ENCODE data around the gene PDE1C. TPM values are rescaled to one million over a fixed set of nuclear protein-coding genes. Genes with fewer than 3 reads are reported as not detected.

The PDE1C gene
- total and polyA plus RNA-seq, 2 experiments from 2014 or later: 23.5 to 33.8 TPM

DNA sequence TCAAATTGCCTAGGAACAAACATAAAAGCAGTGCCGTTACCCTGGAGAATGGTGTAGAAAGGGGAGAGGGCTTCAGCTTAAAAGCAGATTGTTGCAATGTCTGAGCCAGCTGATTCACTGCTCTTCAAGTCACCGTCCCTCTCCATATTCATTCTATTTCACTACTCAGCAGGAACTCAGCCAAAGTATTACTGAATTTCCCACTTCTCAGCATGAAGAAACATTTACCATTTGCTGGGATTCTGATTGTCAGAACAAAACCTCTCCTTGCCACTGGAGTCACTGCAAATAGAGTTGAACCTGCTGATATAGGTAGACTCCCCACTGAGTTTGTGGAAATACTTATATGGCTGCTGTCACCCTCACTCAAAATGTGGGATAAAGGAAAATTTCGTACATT lies 311.5 kb downstream of the PDE1C start:
- no peak overlapping the region for H3K27ac ChIP-seq
- in situ Hi-C loops (cut with MboI): loop anchor here (25.0 kb wide), 1 partner anchor 729 kb away; the partner anchor contains the start of genes AVL9 and LSM5
- no peak overlapping the region for H3K9ac ChIP-seq
- no peaks in the 10 kb centered on the region for H3K36me3 ChIP-seq (ENCODE audit: low read depth)
- no peaks in the 10 kb centered on the region for H3K4me1 ChIP-seq (ENCODE audit: insufficient read depth)
- no peak overlapping the region for H3K4me2 ChIP-seq (ENCODE audit: unreplicated experiment)
- H3K27me3 ChIP-seq (replicated peaks; ENCODE audit: insufficient read depth): no peaks in the 10 kb centered on the region
- TF ChIP-seq EZH2phosphoT487 (IDR thresholded peaks at IDR 0.05; ENCODE audit: insufficient read depth, low read depth) (no peak), EZH2 (IDR thresholded peaks at IDR 0.05; ENCODE audit: insufficient read depth, poor library complexity, severe bottlenecking) (no peak)
- H3K79me2 ChIP-seq (ENCODE audit: insufficient read depth): no peaks in the 10 kb centered on the region
- H3K9me3 ChIP-seq (ENCODE audit: low read depth): no peaks in the 10 kb centered on the region
- H3K9me2 ChIP-seq (ENCODE audit: insufficient read depth): no peaks in the 10 kb centered on the region
- 12 to 15% methylated on average over 3 of the region's 3 CpGs for WGBS, 2 experiments (ENCODE audit: low coverage in 1 of 2, low lambda C conversion rate in 2 of 2, missing lambda C conversion rate in 2 of 2)
- DNase-seq: peak; percentile 62
- no peaks in the 10 kb centered on the region for H3F3A ChIP-seq (ENCODE audit: insufficient read depth)
- H2AFZ ChIP-seq: no peak overlapping the region
- no peaks in the 10 kb centered on the region for H4K20me1 ChIP-seq (ENCODE audit: insufficient read depth)
- H3K4me3 ChIP-seq: no peak overlapping the region

DNA sequence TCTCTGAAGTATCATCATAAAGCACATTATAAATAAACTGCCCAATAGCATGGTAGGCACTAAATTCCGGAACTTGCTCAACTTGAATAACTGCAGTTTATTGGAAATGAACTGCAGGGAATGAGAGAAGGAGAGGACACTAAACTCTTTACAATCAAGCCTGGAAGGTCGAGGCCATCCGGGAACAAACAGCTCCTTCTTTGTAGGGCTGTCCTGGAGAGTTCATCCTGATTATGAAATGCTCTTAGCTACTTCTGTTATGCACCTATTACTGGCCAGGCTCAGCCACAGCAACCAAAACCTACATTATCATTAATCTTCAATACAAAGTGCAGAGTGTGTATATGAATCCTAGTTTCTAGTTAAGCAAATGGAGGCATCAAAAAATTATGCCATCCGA lies 318.5 kb downstream of the PDE1C start:
- H3K9ac ChIP-seq: no peak overlapping the region
- H3K36me3 ChIP-seq (ENCODE audit: low read depth): no peaks in the 10 kb centered on the region
- H3K4me3 ChIP-seq: no peak overlapping the region
- H3K4me1 ChIP-seq (ENCODE audit: insufficient read depth): no peaks in the 10 kb centered on the region
- H3K9me2 ChIP-seq (ENCODE audit: insufficient read depth): no peaks in the 10 kb centered on the region
- H2AFZ ChIP-seq: no peak overlapping the region
- 35 to 42% methylated on average over 4 of the region's 4 CpGs for WGBS, 2 experiments (ENCODE audit: low coverage in 1 of 2, low lambda C conversion rate in 2 of 2, missing lambda C conversion rate in 2 of 2)
- no peaks in the 10 kb centered on the region; the same call in 1 of the 2 replicates for H3K27me3 ChIP-seq (replicated peaks; ENCODE audit: insufficient read depth)
- in situ Hi-C loops (cut with MboI): loop anchor here (25.0 kb wide), 1 partner anchor 736 kb away; the partner anchor contains the start of genes AVL9 and LSM5
- no peak for DNase-seq
- no peaks in the 10 kb centered on the region for H3F3A ChIP-seq (ENCODE audit: insufficient read depth)
- no peak overlapping the region for H3K4me2 ChIP-seq (ENCODE audit: unreplicated experiment)
- no peaks in the 10 kb centered on the region for H3K79me2 ChIP-seq (ENCODE audit: insufficient read depth)
- H3K9me3 ChIP-seq (ENCODE audit: low read depth): no peaks in the 10 kb centered on the region
- no peaks in the 10 kb centered on the region for H4K20me1 ChIP-seq (ENCODE audit: insufficient read depth)
- no peak overlapping the region for H3K27ac ChIP-seq
- TF ChIP-seq EZH2 (IDR thresholded peaks at IDR 0.05; ENCODE audit: insufficient read depth, poor library complexity, severe bottlenecking): no peak
- TF ChIP-seq EZH2phosphoT487 (IDR thresholded peaks at IDR 0.05; ENCODE audit: insufficient read depth, low read depth): no peak

DNA sequence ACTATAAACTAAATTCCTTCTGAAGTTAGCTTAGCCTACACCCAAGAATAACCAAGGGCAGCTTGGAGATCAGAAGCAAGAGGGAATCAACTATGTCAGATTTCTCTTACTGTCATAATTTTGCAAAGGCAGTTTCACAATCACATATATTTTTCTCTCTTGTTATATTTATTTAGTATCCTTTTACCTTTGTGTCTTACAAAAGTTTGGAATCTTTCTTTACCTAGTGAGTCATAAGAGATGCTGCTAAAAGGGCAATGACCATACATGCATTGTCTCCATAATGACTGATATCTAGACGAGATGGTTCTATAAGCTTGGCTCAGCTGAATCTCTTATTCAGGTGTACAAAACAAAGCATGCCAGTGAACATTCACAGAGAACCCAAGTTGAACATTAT lies 322.1 kb downstream of the PDE1C start:
- Histone ChIP-seq H3K9ac (no peak overlapping the region), H3F3A (ENCODE audit: insufficient read depth) (no peaks in the 10 kb centered on the region), H3K9me3 (ENCODE audit: low read depth) (no peaks in the 10 kb centered on the region), H3K79me2 (ENCODE audit: insufficient read depth) (no peaks in the 10 kb centered on the region), H3K4me3 (no peak overlapping the region), H2AFZ (no peak overlapping the region), H4K20me1 (ENCODE audit: insufficient read depth) (no peaks in the 10 kb centered on the region), H3K27ac (no peak overlapping the region), H3K36me3 (ENCODE audit: low read depth) (no peaks in the 10 kb centered on the region), H3K27me3 (replicated peaks; ENCODE audit: insufficient read depth) (no peaks in the 10 kb centered on the region; the same call in 1 of the 2 replicates), H3K9me2 (ENCODE audit: insufficient read depth) (no peaks in the 10 kb centered on the region), H3K4me2 (ENCODE audit: unreplicated experiment) (no peak overlapping the region), H3K4me1 (ENCODE audit: insufficient read depth) (peaks cover 3% of the 10 kb centered on the region; the same call in 1 of the 2 replicates)
- no peak for TF ChIP-seq EZH2 (IDR thresholded peaks at IDR 0.05; ENCODE audit: insufficient read depth, poor library complexity, severe bottlenecking)
- no peak for TF ChIP-seq EZH2phosphoT487 (IDR thresholded peaks at IDR 0.05; ENCODE audit: insufficient read depth, low read depth)
- in situ Hi-C loops (cut with MboI): no loop called here
- 18 to 22% methylated on average over 1 of the region's 1 CpG for WGBS, 2 experiments (ENCODE audit: low coverage in 1 of 2, low lambda C conversion rate in 2 of 2, missing lambda C conversion rate in 2 of 2)
- DNase-seq: no peak

DNA sequence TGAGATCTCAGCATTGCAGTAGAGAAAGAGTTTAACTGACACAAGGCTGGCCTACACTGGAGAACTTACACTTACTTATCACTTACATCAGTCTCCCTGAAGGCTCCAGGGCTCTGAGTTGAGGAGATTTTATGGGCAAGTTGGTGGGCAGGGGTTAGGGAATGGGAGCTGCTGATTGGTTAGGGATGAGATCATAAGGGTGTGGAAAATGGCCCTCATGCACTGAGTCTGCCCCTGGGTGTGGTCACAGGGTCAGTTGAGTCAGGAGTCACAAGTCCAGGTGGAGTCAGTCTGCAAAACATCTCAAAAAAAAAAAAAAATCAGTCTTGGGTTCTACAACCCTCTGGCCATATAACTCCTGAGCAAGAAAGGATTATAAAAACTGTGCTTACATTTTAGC lies 322.7 kb downstream of the PDE1C start:
- Histone ChIP-seq H3K9me3 (ENCODE audit: low read depth) (no peaks in the 10 kb centered on the region), H3K9me2 (ENCODE audit: insufficient read depth) (no peaks in the 10 kb centered on the region), H3K9ac (no peak overlapping the region), H3K4me1 (ENCODE audit: insufficient read depth) (peaks cover 3% of the 10 kb centered on the region; the same call in 1 of the 2 replicates), H3F3A (ENCODE audit: insufficient read depth) (no peaks in the 10 kb centered on the region), H3K27ac (no peak overlapping the region), H3K4me3 (no peak overlapping the region), H3K27me3 (replicated peaks; ENCODE audit: insufficient read depth) (0 out of 2 replicates have a peak, but pooled peaks cover under 1% of the 10 kb centered on the region), H3K36me3 (ENCODE audit: low read depth) (no peaks in the 10 kb centered on the region), H3K79me2 (ENCODE audit: insufficient read depth) (no peaks in the 10 kb centered on the region), H2AFZ (no peak overlapping the region), H4K20me1 (ENCODE audit: insufficient read depth) (no peaks in the 10 kb centered on the region), H3K4me2 (ENCODE audit: unreplicated experiment) (no peak overlapping the region)
- in situ Hi-C loops (cut with MboI): no loop called here
- no peak for TF ChIP-seq EZH2phosphoT487 (IDR thresholded peaks at IDR 0.05; ENCODE audit: insufficient read depth, low read depth)
- no peak for TF ChIP-seq EZH2 (IDR thresholded peaks at IDR 0.05; ENCODE audit: insufficient read depth, poor library complexity, severe bottlenecking)
- DNase-seq: peak; percentile 36

Data from GM23248 (cell line).